Measurements from ENCODE around the gene KIF21A. TPM values are rescaled to one million over a fixed set of nuclear protein-coding genes. Genes with fewer than 3 reads are reported as not detected.
"Not testable (repeated sequence)": the region's sequence is repeated elsewhere in the genome, so short reads cannot be mapped to it uniquely, and the experiment has no call there.

KIF21A gene
- total and polyA plus RNA-seq, 2 of the 13 experiments (the other 11 are each of a cell fraction or from before 2014, with no cell fraction given): 20.6 to 39.7 TPM

- TF ChIP-seq ZNF747 (CRISPR knock-in tag; IDR thresholded peaks at IDR 0.05; ENCODE audit: borderline replicate concordance): no peak
- no peak for TF ChIP-seq TIGD3 (CRISPR knock-in tag; IDR thresholded peaks at IDR 0.05; ENCODE audit: borderline replicate concordance)
- TF ChIP-seq ZNF451 (CRISPR knock-in tag; IDR thresholded peaks at IDR 0.05): no peak
- TF ChIP-seq ZFP41 (CRISPR knock-in tag; IDR thresholded peaks at IDR 0.05; ENCODE audit: borderline replicate concordance): no peak
- TF ChIP-seq SIN3A (IDR thresholded peaks at IDR 0.05; ENCODE audit: borderline replicate concordance, low read depth, low read length): no peak
Observed at GRCh38 chr12:39297891-39298290, 145.0 kb downstream of the KIF21A start (continued).

- TF ChIP-seq NFYB (CRISPR knock-in tag; IDR thresholded peaks at IDR 0.05) (no peak), CBFB (CRISPR knock-in tag; IDR thresholded peaks at IDR 0.05) (no peak), SSRP1 (CRISPR knock-in tag; IDR thresholded peaks at IDR 0.05) (no peak)
- no peaks in the 10 kb centered on the region for H3K4me1 ChIP-seq (ENCODE audit: insufficient read depth, low read length)
- no peak for DNase-seq (ENCODE audit: low spot score)
- no peak for ATAC-seq
- H3K27ac ChIP-seq (ENCODE audit: extremely low read length, insufficient read depth, low read length): no peak overlapping the region
- WGBS (ENCODE audit: low lambda C conversion rate): 97% methylated on average over 1 of the region's 1 CpG
- BruUV-seq (replicated peaks): no TSS peak
- in situ Hi-C loops (cut with HindIII; ENCODE audit: extremely low pct_ligation_motif_present, low pct_unique_long_range_greater_than_20kb): no loop called here
- POLR2A ChIA-PET: no interaction called here
- H3K4me2 ChIP-seq (ENCODE audit: low read depth, low read length): no peak overlapping the region
- CTCF ChIA-PET (ENCODE audit: low intra/inter-chr PET ratio, low total read pairs): no interaction called here
- intact Hi-C loops (cut with micrococcal nuclease; ENCODE audit: unreplicated experiment): no loop called here
- H3K4me3 ChIP-seq (replicated peaks in 1 of 3; ENCODE audit: insufficient read depth in 1 of 3, low read depth in 2 of 3, low read length in 3 of 3): no peak overlapping the region
- FAIRE-seq: no peak
- no peaks in the 10 kb centered on the region for H4K20me1 ChIP-seq (ENCODE audit: insufficient read depth, low read length)
- no peaks in the 10 kb centered on the region for H3K9me3 ChIP-seq (ENCODE audit: low read length)
- H3K9ac ChIP-seq (ENCODE audit: insufficient read depth, low read depth, low read length): no peak overlapping the region
- no peaks in the 10 kb centered on the region for H3K27me3 ChIP-seq (ENCODE audit: control insufficient read depth in 1 of 2, insufficient read depth in 2 of 2, low read length in 2 of 2)
- no peaks in the 10 kb centered on the region for H3K79me2 ChIP-seq (ENCODE audit: insufficient read depth, low read length)
- no peak overlapping the region for H2AFZ ChIP-seq (ENCODE audit: low read length)
- peaks cover 0 to 2% of the 10 kb centered on the region in 2 experiments; a peak in 1 of 5 replicates for H3K36me3 ChIP-seq (replicated peaks in 1 of 2; ENCODE audit: control insufficient read depth in 1 of 2, insufficient read depth in 2 of 2, low read length in 2 of 2)
Observed at GRCh38 chr12:39296496-39296895, 146.4 kb downstream of the KIF21A start.

- H3K9me3 ChIP-seq (ENCODE audit: low read length); DNase-seq (ENCODE audit: low spot score); H2AFZ ChIP-seq (ENCODE audit: low read length); H3K27me3 ChIP-seq (ENCODE audit: control insufficient read depth in 1 of 2, insufficient read depth in 2 of 2, low read length in 2 of 2); FAIRE-seq; H3K4me3 ChIP-seq (replicated peaks in 1 of 3; ENCODE audit: insufficient read depth in 1 of 3, low read depth in 2 of 3, low read length in 3 of 3); H4K20me1 ChIP-seq (ENCODE audit: insufficient read depth, low read length); H3K4me2 ChIP-seq (ENCODE audit: low read depth, low read length); H3K4me1 ChIP-seq (ENCODE audit: insufficient read depth, low read length); in situ Hi-C loops (cut with HindIII; ENCODE audit: extremely low pct_ligation_motif_present, low pct_unique_long_range_greater_than_20kb); H3K27ac ChIP-seq (ENCODE audit: extremely low read length, insufficient read depth, low read length); H3K36me3 ChIP-seq (replicated peaks in 1 of 2; ENCODE audit: control insufficient read depth in 1 of 2, insufficient read depth in 2 of 2, low read length in 2 of 2); H3K9ac ChIP-seq (ENCODE audit: insufficient read depth, low read depth, low read length); BruUV-seq (replicated peaks); CTCF ChIA-PET (ENCODE audit: low intra/inter-chr PET ratio, low total read pairs); H3K79me2 ChIP-seq (ENCODE audit: insufficient read depth, low read length); ATAC-seq; POLR2A ChIA-PET; intact Hi-C loops (cut with micrococcal nuclease; ENCODE audit: unreplicated experiment): not testable (repeated sequence)
- WGBS (ENCODE audit: low lambda C conversion rate): 98% methylated on average over 12 of the region's 12 CpGs
Observed at GRCh38 chr12:39295593-39295992, 147.3 kb downstream of the KIF21A start.
